Astrocyte of the spinal cord (primary cell): Measurements from ENCODE around the gene MCM10.

Experiments
- DNase-seq: peaks from one replicate; pipeline ENCODE4 v3.0.0; 2011; ENCODE audit warnings: low read depth, low spot score
- H3K4me3 ChIP-seq: 2 replicates; pipeline ENCODE4 v1.5.1; 2011; ENCODE audit warnings: low read depth, mild to moderate bottlenecking, low read length, moderate library complexity
- CTCF ChIP-seq: IDR thresholded peaks from 2 replicates; pipeline ENCODE4 v1.5.1; 2012; ENCODE audit warnings: low read depth, mild to moderate bottlenecking, low read length, inconsistent platforms
- in situ Hi-C: cut with HindIII; loops from 2 replicates; pipeline ENCODE4 v1.10.0; 2017; ENCODE audit warnings: low sequenced_read_pairs

MCM10 gene

GRCh38 chr10:13182424-13182823 lies 21.1 kb downstream of the MCM10 start:
- TF ChIP-seq CTCF = no peak
- DNase-seq = no peak
- H3K4me3 ChIP-seq = no peak overlapping the region
- in situ Hi-C loops = no loop called here

DNA sequence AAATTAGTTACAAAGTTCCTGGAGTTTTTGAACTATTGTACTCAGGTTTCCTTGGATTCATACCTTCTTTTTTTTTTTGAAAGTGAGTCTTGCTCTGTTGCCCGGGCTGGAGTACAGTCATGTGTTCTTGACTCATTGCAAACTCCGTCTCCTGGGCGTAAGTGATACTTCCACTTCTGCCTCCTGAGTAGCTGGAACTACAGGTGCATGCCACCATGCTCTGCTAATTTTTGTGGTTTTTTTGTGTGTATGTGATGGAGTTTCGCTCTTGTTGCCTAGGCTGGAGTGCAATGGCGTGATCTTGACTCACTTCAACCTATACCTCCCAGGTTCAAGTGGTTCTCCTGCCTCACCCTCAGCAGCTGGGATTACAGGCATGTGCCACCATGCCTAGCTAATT lies 22.3 kb downstream of the MCM10 start:
- no peak for DNase-seq
- in situ Hi-C loops = no loop called here
- no peak for TF ChIP-seq CTCF
- H3K4me3 ChIP-seq = no peak overlapping the region

DNA sequence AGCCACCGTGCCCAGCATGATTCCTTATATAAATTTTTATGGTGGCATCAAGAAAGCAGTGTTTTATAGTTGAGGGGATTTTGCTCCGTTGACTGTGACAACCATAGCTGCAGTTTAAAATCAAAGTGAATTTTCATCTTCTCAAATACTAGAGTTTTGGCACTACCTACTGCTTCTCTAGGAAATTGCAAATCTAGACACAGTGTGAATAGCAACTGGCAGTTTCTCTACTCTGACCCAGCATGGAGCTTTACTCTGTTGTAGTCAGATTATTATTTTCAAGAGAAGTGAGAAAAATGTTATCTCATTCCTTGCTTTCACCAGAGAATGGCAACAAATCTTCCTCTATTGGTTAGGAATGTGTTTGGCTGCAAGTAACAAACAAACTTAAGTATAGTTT lies 22.9 kb downstream of the MCM10 start:
- no peak overlapping the region for H3K4me3 ChIP-seq
- TF ChIP-seq CTCF = no peak
- in situ Hi-C loops = no loop called here
- no peak for DNase-seq

DNA sequence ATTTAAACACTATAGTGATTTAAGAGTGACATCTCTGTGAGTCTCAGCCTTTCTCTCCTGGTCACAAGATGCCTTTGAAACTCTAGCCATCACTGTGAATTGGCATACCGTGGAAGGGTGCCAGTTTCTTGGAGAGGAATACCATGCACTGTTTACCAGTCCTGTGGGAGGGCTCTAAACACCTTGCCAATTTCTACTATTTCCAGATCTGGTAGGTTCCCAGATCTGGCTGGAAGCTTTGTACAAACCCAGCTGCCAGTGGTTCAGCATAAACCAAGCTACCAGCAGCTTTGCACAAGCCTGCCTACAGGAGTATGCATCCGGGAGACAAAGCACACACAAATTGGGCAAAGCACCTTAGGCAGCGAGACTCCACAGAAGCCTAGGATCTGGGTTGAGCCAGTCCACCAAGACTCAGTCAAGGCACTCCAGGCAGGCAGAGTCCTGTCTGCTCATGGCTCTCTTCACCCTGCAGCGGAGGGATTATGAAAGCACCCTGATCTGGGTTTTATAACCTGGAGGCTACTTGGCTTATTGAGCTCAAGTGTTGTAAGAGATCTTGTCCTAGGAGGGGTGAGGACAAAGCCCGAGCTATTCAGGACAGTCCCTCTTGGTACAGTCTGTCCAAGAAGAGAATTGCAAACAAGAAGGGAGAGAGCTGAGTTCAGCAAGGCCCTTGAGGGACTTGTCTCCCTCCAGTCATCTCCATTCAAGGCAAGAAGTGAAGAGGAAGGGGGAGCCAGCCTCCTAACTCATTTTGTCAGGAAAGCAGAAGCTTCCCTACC lies 23.6 kb downstream of the MCM10 start:
- DNase-seq = no peak
- H3K4me3 ChIP-seq = no peak overlapping the region
- in situ Hi-C loops = no loop called here
- no peak for TF ChIP-seq CTCF

DNA sequence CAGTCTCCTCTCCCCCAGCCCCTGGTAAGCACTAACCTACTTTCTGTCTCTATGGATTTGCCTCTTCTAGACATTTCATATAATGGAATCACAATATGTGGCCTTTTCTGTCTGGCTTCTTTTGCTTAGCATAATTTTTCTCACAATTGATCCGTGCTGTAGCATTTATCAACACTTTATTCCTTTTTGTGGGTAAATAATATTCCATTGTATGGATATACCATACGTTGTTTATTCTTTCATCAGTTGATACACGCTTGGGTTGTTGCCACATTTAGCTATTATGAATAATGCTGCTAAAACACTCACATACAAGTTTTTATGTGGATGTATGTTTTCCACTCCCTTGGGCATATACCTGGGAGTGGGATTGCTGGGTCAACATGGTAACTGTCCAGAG lies 25.8 kb downstream of the MCM10 start:
- TF ChIP-seq CTCF = no peak
- no peak for DNase-seq
- in situ Hi-C loops = no loop called here
- H3K4me3 ChIP-seq = no peak overlapping the region

- DNase-seq = no peak
- TF ChIP-seq CTCF = no peak
- in situ Hi-C loops = no loop called here
- no peak overlapping the region for H3K4me3 ChIP-seq
These were observed 27.2 kb downstream of the MCM10 start for GRCh38 chr10:13188593-13188992.

DNA sequence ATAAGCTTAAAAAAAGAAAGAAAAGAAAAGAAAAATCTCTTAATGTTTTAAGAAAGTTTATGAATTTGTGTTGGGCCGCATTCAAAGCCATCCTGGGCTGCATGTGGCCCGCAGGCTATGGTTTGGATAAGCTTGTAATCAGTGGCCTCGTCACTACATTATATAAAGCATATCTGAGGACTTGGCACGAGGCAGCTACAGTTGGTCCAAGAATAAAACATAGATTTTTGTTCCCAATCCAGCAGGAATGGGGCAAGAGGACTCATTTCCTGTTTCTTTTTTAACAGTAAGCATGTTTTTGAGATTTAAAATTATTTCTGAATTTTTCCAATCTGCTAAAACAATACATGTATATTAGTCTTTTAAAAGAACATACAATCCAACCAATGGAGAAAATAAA lies 28.6 kb downstream of the MCM10 start:
- no peak for DNase-seq
- H3K4me3 ChIP-seq = no peak overlapping the region
- in situ Hi-C loops = no loop called here
- TF ChIP-seq CTCF = no peak
